ENCODE measurements around the gene ACTR3C. TPM values are rescaled to one million over a fixed set of nuclear protein-coding genes. Genes with fewer than 3 reads are reported as not detected.
"Not testable (repeated sequence)": the region's sequence is repeated elsewhere in the genome, so short reads cannot be mapped to it uniquely, and the experiment has no call there.

ACTR3C gene
- total RNA-seq, 2 donors from 2014 or later, result 20.2 to 38.0 TPM

GRCh38 chr7:150324373-150324961 is 1.1 kb upstream of the ACTR3C start:
- DNase-seq, result peak; percentile 52 to 57
- intact Hi-C loops (cut with DNase I, micrococcal nuclease), result no loop called here
- ATAC-seq, result peak; percentile 59

- intact Hi-C loops (cut with DNase I, micrococcal nuclease), result no loop called here
- DNase-seq (no peak), ATAC-seq (peak; percentile 56)
These were observed 482 bp upstream of the ACTR3C start for GRCh38 chr7:150323682-150324372.

GRCh38 chr7:150322114-150322832 is 1.1 kb downstream of the ACTR3C start:
- DNase-seq (no peak), ATAC-seq (no peak)
- intact Hi-C loops (cut with DNase I, micrococcal nuclease), result no loop called here

DNA sequence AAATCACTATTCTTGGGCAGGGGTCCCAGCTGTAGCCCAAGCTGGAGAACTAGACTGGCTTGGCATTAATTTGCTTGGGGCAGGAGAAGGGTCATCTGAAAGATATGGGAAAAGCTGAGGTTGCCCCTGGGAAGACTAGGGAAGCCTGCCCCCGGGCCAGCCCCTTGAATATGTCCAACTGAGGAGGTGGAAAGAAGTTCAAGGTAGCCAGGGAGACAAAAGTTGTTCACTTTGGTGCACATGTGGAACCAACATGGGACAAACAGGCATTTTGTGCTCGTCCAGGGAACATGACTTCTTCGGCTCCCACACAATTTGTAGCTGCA is 1.6 kb downstream of the ACTR3C start:
- ATAC-seq (no peak), DNase-seq (no peak)
- intact Hi-C loops (cut with DNase I, micrococcal nuclease), result no loop called here

DNA sequence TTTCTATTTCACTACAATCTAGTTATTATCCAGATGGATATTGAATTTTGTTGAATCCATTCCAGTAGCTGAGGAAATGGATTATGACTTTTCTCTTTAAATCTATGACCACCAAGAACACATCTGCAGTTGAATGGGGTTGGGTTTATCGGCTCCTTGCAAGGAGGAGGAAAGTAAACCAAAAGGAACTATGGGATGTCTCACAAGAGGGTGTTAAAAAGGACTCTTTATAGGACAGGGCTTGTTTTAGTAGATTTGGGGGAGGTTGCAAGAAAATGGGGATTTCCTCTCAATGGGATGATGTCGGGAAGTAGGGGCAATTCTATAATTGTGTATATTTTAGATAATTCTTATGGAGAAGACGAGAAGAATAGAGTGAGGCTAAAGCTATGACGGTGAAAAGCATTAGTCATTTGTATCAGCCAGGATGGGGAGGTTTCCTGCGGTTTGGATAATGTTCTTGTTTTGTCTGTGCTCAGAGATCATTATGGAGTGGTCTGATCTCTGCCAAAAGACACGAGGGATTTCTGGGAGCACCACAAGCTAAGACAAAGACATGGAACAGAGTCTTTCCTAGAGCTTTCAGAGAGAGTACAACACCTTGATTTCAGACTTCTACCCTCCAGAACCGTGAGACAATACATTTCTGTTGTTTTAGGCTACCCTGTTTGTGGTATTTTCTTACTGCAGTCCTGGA is 5.4 kb downstream of the ACTR3C start:
- intact Hi-C loops (cut with DNase I, micrococcal nuclease), result no loop called here
- no peak for ATAC-seq
- no peak for DNase-seq

- intact Hi-C loops (cut with DNase I, micrococcal nuclease); ATAC-seq; DNase-seq: not testable (repeated sequence)
These were observed 6.4 kb downstream of the ACTR3C start for GRCh38 chr7:150316987-150317386.

DNA sequence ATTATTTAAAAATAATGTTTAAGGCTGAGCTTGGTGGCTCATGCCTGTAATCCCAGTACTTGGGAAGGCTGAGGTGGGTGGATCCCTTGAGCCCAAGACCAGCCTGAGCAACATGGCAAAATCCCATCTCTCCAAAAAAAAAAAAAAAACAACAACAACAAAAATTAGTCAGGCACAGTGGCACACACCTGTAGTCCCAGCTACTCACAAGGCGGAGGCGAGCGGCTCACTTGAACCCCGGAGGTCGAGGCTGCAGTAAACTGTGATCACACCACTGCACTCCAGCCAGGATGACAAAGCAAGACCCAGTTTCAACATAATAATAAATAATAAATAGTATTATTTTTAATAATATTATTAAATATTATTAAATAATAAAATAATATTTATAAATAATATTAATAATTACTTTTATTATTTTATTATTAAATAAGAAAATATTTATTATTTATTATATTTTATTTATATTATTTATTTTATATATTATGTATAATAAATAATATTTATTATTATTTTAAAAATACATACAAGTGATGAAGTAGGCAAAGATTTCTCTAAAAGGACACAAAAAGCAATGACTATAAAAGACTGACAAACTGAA is 8.6 kb downstream of the ACTR3C start:
- intact Hi-C loops (cut with DNase I, micrococcal nuclease), result no loop called here
- DNase-seq (no peak), ATAC-seq (no peak)

GRCh38 chr7:150313870-150314269 is 9.5 kb downstream of the ACTR3C start:
- no peak for ATAC-seq
- intact Hi-C loops (cut with DNase I, micrococcal nuclease), result no loop called here
- no peak for DNase-seq

DNA sequence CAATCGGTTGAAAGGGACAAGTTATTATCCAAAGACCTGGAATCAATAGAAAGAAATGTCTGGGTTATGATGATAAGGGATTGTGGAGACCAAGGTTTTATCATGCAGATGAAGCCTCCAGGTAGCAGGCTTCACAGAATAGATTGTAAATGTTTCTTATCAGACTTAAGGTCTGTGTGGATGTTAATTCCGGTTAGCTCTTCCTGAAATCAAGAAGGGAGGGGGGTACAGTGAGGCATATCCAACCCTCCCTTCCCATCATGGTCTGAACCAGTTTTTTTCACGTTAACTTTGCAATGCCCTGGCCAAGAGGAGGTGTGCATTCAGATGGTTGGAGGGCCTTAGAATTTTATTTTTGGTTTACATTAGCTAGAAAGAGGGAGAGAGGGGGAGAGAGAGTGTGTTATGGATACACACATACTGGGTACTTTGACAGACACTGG is 10.0 kb downstream of the ACTR3C start:
- intact Hi-C loops (cut with DNase I, micrococcal nuclease), result no loop called here
- no peak for DNase-seq
- ATAC-seq, result no peak

- DNase-seq; intact Hi-C loops (cut with DNase I, micrococcal nuclease); ATAC-seq: not testable (repeated sequence)
These were observed 10.5 kb downstream of the ACTR3C start for GRCh38 chr7:150312649-150313366.

- intact Hi-C loops (cut with DNase I, micrococcal nuclease), result no loop called here
- ATAC-seq (no peak), DNase-seq (no peak)
These were observed 11.6 kb downstream of the ACTR3C start for GRCh38 chr7:150311711-150312110.

DNA sequence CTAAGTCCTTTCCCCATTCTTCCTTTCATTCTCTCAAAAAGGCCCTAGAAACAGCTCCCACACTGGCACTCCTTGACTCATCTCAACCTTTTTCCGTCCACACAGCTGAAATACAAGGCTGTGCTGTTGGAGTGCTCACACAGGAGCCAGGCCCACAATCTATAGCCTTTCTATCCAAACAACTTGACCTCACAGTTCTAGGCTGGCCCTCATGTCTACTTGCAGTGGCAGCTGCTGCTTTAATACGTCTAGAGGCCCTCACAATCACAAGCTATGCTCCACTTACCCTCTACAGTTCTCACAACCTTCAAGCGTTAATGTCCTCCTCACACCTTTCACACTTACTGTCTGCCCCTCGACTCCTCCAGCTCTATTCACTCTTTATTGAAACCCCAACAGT is 12.2 kb downstream of the ACTR3C start:
- ATAC-seq (no peak), DNase-seq (no peak)
- intact Hi-C loops (cut with DNase I, micrococcal nuclease), result no loop called here

- intact Hi-C loops (cut with DNase I, micrococcal nuclease), result no loop called here
- DNase-seq (no peak), ATAC-seq (no peak)
These were observed 14.8 kb downstream of the ACTR3C start for GRCh38 chr7:150308575-150308974.

- intact Hi-C loops (cut with DNase I, micrococcal nuclease), result no loop called here
- no peak for DNase-seq
- ATAC-seq, result no peak
These were observed 15.4 kb downstream of the ACTR3C start for GRCh38 chr7:150307904-150308303.

GRCh38 chr7:150307129-150307528 is 16.2 kb downstream of the ACTR3C start:
- intact Hi-C loops (cut with DNase I, micrococcal nuclease), result no loop called here
- ATAC-seq (no peak), DNase-seq (no peak)

DNA sequence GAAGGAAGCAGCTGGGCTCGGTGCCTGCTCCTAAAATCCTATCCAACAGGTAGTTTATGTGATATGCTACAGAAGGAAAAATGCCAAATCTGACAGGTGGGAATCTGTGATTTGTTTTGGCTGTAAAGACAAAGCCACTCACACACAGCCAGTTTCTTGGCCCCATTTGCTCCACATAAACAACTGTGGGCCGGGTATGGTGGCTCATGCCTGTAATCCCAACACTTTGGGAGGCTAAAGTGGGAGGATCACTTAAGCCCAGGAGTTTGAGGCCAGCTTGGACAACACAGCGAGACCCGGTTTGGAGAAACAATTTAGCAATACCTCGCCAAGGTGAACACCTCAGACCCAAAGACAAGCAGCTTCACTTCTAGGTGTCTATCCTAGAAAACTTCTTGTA is 17.0 kb downstream of the ACTR3C start:
- ATAC-seq; intact Hi-C loops (cut with DNase I, micrococcal nuclease); DNase-seq: not testable (repeated sequence)

DNA sequence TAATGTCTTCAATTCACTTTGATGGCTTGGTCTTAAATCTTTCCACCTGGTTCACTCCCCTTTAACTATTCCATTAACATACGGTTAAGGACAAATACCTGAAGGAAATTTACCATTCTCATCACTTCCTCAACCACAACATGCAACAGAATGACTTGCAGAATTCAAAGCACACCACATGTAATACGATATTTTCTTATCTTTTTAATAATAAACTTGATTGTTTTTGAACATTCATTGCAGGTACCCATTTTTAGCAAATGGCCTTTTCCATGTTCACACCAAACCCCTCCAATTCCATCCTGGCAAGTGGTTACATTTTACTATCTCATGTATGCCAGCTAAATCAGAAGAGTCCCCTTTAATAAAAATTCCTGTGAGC is 17.5 kb downstream of the ACTR3C start:
- intact Hi-C loops (cut with DNase I, micrococcal nuclease); DNase-seq; ATAC-seq: not testable (repeated sequence)

- DNase-seq; ATAC-seq; intact Hi-C loops (cut with DNase I, micrococcal nuclease): not testable (repeated sequence)
These were observed 18.0 kb downstream of the ACTR3C start for GRCh38 chr7:150305259-150305902.

All from left colon (tissue), 2 donors.